Measurements from ENCODE around the gene HIVEP3.

HIVEP3 gene

DNA sequence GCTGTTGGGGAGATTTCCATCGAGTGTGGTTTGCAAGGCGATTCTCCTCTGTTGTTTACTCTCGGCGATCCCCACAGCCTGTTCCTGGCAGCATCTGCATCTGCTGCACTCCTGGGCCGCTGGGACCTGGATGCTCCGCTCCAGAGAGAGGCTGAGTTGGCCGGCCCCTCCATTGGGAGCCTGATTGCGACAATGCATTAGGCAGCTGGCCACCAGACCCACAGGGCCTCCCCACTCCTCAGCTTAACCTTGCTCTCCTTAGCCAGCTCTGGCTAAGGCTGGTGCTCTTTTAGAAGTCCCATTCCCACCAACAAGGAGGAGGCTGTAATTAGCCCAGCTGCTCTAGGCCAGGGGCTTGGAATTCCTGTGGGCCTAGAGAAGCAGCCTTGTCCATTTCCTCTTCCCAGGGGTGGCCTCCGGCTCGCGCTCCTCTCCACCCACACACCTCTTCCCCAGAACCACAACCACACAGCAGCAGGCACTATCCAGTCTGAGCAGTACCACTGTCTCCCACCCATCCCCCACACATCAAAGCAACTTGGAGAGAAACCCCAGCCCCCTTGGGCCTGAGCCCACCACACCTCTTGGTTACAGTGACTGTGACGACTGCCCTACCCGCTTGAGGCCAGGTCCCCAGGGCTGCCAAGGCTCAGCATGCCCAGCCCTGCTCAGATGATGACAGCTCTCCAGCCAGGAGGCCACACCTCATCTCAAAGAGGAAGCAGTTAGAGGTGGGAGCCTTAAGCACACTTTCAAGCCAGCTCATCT is 240.4 kb downstream of the HIVEP3 start:
- no peak for DNase-seq

- no peak for DNase-seq
Measured at GRCh38 chr1:41677620-41678019, 241.1 kb downstream of the HIVEP3 start.

DNA sequence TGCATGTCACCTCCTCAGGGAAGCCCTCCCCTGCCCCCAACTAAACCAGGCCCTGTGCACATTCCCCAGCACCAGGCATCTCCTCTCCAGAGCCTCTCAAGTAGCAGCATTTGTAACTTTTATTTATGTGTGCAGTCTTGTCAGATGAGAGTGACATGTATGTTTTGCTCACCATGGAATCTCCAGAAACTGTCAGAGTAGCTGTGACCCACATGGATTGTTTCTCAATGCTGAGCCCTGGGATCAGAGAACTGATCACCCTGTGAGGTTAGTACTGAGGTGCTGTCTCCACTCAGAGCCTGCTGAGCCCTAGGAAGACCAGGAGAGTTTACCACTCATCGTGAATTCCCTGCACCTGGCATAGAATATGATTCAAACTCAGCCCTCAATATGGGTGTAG is 243.3 kb downstream of the HIVEP3 start:
- no peak for DNase-seq

- no peak for DNase-seq
Measured at GRCh38 chr1:41674522-41674921, 244.2 kb downstream of the HIVEP3 start.

- DNase-seq: no peak
Measured at GRCh38 chr1:41673806-41674205, 244.9 kb downstream of the HIVEP3 start.

DNA sequence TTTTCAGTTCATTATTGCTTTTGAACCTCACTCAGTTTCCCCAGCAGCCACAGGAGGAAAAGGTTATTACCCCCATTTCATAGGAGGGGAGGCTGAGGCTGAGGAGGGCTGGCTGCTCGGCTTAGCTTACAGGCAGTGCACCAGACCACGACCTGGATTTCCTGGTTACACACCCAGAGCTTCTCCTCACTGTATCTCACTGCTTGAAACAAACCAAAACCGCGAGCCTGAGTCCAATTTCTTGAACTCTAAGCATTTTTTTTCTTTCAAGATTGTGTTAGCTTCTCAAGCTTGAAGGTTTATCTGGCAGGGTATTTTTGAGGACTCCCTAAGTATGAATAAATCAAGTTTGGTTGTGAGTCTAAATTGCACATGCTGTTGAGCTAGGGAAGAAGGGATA is 245.3 kb downstream of the HIVEP3 start:
- no peak for DNase-seq

DNA sequence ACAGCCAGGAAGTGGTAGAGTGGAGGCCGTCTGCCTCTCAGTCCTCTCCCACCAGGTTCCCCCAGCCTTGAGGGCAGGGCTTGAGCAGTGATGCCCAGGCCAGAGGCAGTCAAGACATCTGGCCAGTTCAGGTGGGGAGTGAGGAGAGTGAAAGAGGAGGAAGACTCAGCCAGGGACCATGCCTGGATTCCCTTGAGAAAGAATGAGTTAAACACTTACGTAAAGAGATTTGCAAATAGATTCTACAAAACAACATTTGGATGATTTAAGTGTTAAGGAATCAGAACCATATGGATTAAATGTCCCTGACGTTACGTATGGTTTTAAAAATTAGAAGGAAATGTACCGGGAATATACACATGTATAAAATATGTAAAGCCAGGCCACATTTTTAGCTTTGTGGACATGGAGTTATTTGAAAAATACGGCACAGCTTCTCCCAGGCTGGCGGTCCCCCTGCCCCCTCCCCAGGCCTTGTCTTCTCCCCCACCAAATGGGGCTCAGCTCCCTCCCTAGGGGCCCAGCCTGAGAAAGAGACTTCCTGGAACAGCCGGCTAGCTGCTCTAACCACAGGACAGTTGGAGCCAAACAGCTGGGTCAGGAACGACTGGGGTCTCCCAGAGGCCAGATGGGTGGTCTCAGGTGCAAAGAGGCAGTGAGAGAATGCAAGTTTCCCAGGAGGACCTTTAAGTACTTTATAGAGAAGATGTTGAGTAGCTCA is 245.9 kb downstream of the HIVEP3 start:
- no peak for DNase-seq

DNA sequence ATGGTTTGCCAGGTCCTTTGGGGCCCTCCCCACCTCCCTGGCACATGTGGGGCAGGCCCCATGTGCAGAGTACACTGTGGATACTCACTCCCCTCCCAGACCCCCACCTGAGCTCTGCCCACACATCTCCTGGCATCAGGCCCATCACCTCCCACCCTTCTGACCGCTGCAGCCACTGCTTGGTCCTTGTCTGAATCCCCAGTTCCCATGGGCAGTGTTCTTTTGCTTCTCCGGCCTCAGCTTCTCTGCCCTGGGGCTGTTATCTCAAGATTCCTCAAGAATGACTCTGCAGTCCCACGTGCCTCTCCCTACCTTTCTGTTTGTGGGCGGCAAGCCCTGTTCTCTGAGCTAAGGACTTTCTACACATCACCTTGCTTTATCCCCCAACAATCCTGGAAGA is 246.5 kb downstream of the HIVEP3 start:
- DNase-seq: no peak

GRCh38 chr1:41671116-41671755 is 247.5 kb downstream of the HIVEP3 start:
- no peak for DNase-seq

- no peak for DNase-seq
Measured at GRCh38 chr1:41670217-41670957, 248.3 kb downstream of the HIVEP3 start.

DNA sequence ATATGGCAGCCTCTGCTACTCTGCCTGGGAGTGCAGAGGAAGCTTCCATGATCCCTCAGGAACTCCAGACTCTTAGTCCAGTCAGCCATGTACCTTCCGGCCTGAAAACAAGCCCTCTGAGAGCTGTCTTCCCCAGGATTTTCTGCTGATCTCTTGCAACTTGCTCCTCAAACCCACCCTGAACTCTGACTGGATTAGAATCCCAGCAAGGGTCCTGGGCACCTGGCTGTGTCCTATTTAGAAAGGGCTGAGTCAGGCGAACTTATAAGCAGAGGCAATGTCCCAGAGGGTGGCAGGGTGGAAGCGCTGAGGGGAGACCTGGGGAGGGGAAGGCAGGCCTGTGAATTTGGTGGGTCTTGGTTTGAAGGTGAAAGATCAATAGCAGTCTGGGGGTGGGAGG is 249.8 kb downstream of the HIVEP3 start:
- DNase-seq: no peak

DNA sequence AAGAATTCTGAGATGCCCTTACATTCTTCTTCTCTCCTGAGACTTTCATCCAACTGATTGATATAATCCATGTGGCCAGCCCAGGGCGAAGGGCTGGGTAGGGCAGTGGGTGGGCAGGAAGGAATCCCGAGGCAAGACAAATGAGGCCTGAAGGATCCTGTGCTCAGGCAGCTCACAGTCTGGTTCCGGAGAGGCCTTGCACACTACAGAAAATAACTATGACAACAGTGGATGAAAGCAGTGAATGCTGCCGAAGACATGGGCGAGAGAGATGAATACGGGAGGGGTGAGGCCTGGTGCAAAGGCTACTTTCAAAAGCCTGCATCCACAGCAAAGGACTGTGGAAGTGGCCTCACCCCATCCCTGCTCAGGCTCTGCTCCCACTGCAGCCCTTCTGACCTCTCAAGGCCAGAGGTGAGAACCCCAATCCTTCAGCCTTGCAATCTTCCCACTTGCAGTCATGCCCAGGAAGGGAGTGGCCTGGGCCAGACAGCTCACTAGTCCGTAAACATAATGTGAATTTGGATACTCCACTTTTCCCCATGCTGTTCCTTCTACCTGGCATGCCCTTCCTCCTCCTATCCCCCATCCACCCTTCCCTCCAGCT is 250.6 kb downstream of the HIVEP3 start:
- DNase-seq: no peak

GRCh38 chr1:41666981-41667631 is 251.6 kb downstream of the HIVEP3 start:
- DNase-seq: no peak

DNA sequence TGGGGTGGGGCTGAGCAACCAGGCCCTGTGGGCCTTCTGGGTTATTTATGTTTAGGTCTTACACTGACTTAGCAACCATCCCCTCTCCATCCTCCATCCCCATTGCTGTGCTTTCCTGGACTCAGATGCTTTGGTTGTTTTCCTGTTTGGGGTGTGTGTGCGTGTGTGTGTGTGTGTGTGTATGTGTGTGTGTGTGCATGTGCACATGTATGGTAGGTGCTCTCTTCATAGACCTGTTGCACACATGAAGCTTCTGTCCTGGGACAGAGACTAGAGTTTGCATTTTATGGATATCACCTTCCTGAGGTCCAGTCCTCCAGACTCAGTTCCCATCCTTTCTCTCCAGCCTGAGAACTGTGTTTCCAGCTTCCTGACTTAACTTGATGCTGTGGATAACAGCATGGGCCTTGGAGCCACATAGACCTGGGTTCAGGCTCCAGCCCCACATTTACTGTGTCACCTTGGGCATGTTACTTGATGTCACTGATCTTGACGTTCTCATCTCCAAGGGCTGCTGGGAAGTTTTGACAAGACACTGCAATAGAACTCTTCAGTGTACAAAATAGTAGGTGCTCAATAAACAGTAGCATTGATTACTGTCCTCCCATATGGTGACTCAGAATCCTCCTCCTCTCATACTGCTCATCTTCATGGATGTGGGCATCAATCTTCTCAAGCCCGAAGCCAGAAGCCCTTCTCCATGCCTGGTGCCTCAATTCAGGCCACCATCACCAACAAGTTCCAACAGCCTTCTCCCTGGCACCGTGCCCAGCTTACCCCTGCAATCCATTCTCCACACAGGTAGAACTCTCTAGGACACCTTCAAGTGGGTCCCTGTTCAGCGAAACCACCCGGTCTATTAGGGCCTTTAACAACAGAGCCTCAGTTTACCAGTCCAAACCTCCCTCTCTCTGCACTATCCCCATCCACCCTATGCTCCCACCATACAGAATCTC is 252.5 kb downstream of the HIVEP3 start:
- no peak for DNase-seq

GRCh38 chr1:41664861-41665640 is 253.7 kb downstream of the HIVEP3 start:
- DNase-seq: no peak

- DNase-seq: no peak
Measured at GRCh38 chr1:41663671-41664400, 254.9 kb downstream of the HIVEP3 start.

GRCh38 chr1:41662765-41663437 is 255.8 kb downstream of the HIVEP3 start:
- no peak for DNase-seq

GRCh38 chr1:41662061-41662764 is 256.5 kb downstream of the HIVEP3 start:
- DNase-seq: no peak
